Dedifferentiated amniotic fluid mesenchymal stem cell (primary cell): Measurements from ENCODE around the gene ZBTB16.

ENCODE experiments used
- DNase-seq: peaks from one replicate; pipeline ENCODE4 v3.0.0-alpha.2; 2016; ENCODE audit errors: extremely low spot score

The ZBTB16 gene

DNA sequence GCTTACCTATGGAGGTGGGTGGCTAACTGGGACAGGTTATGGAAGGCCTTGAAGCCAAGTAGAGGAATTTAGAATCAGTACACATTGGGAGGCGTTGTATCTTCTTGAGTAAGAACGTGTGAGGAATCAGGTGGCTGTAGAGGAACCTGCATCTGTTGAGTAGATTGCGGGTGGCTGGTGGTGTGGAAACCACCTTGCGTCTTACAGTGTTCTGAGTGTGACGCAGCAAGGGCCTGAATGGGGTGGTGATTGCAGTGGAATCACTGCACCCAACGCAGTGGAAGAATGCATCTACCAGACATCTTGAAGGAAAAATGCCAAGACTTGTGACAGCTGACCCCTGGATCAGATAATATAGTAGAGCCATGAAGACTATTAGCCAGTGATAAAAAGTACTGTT is 125.9 kb downstream of the ZBTB16 start:
- no peak for DNase-seq

GRCh38 chr11:114187173-114187572 is 127.7 kb downstream of the ZBTB16 start:
- DNase-seq = no peak

DNA sequence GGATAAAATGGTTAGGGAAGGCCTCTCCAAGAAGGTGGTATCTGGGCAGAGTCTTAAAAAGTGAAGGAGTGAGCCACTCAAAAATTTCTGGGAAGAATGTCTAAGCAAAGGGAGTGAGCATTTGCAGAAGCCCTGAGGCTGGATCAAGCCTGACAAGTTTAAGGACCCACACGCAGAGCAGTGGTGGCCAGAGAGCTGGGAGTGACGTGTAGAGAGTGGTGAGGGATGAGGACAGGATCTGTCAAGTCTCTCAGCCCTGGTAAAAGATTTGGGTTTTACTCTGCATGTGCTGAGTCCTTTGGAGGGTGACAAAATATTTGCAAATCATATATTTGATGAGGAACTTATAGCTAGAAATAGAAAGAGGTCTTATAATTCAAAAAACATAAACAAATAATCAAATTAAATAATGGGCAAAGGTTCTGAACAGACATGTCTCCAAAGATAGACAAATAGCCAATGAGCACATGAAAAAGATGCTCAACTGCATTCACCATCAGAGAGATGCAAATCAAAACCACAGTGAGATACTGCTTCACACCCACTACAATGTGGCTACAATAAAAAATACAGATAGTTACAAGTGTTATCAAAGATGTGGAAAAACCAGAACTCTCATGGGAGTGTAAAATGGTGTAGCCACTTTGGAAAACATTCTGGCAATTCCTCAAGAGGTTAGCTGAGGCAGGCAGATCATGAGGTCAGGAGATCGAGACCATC is 129.5 kb downstream of the ZBTB16 start:
- DNase-seq = no peak

GRCh38 chr11:114190630-114191029 is 131.1 kb downstream of the ZBTB16 start:
- DNase-seq = no peak

DNA sequence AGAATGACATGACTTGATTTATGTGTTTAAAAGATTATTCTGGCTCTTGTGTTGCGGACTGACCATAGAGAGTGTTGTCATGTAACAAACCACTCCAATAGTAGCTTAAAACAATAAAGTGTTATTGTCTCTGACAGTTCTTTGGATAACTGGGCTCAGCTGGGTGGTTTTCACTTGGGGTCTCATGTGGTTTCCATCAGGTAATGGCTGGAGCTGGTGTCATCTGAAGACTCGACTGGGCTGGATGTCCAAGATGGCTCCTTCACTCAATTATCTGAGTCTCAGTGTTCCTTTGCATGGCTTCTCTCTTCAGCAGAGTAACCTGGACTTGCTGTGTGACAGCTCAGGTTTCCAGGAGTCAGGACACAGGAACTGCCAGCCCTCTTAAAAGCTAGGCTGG is 132.4 kb downstream of the ZBTB16 start:
- DNase-seq = no peak

GRCh38 chr11:114192841-114193389 is 133.4 kb downstream of the ZBTB16 start:
- no peak for DNase-seq

GRCh38 chr11:114193730-114194679 is 134.5 kb downstream of the ZBTB16 start:
- no peak for DNase-seq

DNA sequence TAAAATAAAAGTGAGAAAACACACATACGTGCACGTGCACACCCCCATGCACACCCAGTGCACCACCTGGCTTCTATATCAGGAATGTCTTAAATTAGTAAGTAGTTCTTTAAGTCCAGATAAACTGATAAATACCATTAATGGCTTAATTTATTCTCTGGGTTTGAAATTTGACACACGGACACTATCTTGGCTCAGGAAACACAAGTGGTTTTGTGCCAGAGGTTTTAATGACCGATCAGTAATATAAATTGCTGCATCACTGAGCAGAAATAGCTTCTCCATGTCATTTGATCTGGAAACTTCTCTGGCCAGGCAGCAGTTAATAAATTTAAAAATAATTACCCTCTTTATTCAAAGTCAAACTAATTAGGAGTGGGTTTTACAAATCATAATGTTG is 135.2 kb downstream of the ZBTB16 start:
- no peak for DNase-seq

GRCh38 chr11:114195151-114195550 is 135.6 kb downstream of the ZBTB16 start:
- no peak for DNase-seq

DNA sequence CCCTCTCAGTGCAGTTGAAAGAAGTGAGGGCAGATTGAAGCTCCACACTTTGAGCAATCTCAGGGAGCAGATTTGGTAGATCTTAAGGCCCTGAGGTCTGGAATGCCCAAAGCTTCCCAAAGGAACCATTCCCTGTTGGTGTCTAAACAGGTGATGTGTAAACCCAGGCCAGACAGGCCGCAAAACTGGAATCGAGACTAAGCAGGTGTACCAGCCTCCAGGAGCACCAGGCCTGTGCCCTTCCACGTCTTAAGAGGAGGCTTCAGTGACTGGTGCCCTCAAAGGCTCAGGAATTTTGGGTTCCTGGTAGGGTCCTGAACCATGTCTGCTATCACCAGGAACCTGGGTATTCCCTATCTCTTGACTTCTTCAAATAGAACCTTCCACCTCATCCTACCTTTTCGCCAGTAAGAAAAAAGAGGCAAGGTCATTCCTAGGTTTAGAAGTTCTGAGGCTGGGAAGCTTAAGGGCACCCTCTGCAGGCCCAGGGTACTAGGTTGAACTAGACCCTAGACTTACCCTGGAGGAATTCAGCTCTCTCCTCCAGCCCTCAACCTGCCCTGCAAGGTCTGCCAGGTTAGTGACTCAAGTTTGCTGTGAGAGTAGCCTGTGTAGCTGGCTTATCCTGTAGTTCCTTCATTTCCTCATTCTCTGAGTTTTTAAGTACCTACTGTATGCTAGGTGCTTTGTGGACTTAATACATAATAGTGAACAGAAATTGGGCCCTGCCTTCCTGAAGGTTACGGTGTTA is 136.6 kb downstream of the ZBTB16 start:
- DNase-seq = no peak

- no peak for DNase-seq
These were observed 137.6 kb downstream of the ZBTB16 start for GRCh38 chr11:114196997-114197703.

DNA sequence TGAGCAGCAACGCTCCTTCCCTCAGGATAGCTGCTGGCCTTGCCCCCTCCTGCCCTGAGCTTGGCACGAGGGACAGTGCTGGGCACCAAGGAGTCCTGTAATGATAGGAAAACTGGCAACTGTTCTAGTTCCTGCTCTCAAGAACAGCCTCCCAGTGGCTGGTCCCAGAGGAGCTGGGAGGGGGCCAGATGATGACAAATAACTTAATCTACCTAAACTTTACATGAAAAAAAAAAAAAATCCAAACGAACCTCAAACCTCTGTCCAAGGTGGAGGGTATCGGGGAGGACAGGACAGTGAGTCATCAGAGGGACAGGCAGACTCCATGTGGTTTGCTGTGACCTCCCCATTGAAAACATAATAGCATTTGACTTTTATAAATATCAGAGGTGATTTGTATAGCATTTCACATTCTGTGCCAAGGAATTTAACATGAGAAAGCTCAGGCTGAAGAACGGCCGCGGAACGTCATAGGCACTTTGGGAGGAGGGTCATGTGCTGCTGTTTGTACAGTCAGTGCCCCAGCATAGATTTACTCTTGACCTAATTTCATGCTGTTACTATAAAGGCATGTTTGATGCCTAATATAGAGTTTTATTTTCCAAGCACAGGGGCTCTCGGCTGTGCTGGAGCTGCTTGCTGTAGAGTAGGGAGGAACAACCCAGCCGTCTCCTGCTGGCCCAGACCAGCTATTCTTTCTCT is 138.4 kb downstream of the ZBTB16 start:
- peak; percentile 76 for DNase-seq

GRCh38 chr11:114199051-114199450 is 139.5 kb downstream of the ZBTB16 start:
- no peak for DNase-seq

DNA sequence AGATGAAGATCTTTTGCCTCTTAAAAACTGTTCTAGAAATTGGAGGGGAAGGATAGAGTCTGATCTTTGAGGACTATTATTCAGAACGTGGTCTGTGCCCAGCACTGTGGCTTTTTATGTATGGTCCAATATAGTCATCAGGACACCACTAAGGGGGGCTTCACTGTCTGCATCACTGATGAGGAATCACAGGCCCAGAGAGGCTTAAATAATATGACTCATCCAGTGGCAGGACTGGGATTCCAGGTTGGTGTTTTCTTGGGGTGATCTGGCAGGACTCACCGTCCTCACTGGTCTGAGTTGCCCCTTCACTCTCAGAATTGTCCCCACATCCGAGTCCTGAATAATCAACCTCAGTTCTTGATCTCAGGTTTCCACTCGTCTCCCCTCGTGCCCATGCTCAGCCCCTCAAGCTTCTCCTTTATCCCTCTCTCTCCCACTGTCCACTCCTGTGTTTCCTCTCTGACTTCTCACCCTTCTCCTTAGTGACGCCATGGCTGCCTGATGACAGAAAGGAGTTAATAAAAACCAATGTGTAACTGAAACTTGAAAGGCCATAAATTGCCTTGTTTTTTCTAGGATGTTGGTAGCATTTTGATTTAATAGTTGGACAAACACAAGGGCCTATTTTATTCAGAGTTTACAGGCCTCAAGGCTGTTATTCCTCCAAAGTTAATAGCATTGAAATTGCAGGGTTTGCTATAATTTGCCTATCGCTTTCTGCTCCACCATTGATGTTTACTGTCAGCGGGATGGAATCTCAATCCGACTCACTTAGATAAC is 141.0 kb downstream of the ZBTB16 start:
- no peak for DNase-seq

GRCh38 chr11:114201219-114201618 is 141.7 kb downstream of the ZBTB16 start:
- DNase-seq = no peak

DNA sequence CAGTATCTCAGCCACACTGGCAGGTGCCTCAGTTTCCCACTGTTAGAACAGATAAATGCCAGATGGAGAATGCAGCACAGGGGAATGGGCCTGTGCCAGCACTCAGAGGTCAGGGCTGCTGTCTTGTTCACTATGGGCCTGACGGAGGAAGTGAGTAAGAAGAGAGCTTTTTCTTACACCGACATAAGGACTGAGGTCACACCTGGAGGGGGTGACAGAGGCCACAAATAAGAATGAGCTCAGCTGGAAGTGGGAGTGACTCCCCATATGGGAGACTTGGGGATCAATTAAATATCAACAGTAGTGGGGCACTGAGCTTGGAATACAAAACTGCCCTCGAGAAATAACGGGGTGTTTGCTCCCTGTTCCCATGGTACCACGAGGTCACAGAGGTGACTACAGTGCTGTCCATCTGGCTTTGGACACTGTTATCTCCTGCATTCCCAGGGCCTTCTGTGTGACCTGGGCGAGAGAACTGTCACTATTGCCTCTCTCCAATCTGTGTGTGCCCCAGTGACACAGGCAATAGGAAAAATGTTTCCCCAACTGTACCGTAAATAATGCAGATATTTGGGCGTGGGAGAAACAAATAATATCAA is 142.6 kb downstream of the ZBTB16 start:
- no peak for DNase-seq

GRCh38 chr11:114207096-114207495 is 147.6 kb downstream of the ZBTB16 start:
- DNase-seq = no peak

GRCh38 chr11:114208377-114208776 is 148.9 kb downstream of the ZBTB16 start:
- no peak for DNase-seq

- no peak for DNase-seq
These were observed 149.8 kb downstream of the ZBTB16 start for GRCh38 chr11:114209343-114209742.
